GM21367 (cell line): ENCODE data around the gene TPGS1.
A peak's percentile ranks its signal among the peaks of the same experiment; 100 is the strongest.

Source experiments
- ATAC-seq: cut with Tn5 transposase; IDR thresholded peaks from one replicate; pipeline ENCODE4 v1.9.1; 2021; ENCODE audit not compliant: unreplicated experiment

The TPGS1 gene, protein sequence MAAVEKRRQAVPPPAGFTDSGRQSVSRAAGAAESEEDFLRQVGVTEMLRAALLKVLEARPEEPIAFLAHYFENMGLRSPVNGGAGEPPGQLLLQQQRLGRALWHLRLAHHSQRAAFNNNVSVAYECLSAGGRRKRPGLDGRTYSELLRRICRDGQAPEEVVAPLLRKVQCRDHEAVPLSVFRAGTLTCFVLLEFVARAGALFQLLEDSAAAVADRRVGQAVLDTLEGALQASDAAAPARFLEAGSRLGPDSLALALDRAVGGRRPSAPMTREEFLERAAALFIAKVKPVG

DNA sequence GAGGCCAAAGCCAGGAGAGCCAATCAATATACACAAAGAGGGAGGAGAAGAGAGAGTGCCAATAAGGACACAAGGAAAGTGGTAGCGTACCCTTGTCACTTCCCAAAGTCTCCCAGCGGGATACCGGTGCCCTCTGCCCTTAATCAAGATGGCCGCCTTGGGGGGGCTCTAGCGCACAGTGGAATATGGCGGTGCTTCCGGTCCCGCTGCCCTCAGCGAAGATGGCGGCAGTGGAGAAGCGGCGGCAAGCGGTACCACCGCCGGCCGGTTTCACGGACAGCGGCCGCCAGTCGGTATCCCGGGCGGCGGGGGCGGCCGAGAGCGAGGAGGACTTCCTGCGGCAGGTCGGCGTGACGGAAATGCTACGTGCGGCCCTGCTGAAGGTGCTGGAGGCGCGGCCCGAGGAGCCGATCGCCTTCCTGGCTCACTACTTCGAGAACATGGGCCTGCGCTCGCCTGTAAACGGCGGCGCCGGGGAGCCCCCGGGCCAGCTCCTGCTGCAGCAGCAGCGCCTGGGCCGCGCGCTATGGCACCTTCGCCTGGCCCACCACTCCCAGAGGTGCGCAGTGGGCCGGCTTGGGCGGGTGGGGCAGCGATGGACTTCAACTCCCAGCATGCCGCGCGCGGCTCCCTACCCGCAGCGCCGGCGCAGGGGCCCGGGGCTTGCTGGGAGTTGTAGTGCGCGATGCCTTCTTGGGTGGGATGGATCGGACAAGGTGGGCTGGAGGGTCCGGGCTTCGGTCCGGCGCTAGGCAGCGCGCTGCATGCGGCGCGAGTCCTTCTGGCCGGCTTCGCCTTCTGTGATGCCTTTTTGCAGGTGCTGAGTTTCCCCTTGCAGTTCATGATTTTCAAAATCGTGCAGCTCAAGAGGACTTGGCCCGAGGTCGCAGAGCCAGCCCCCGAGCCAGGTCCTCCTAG, at the start of gene TPGS1:
Gene TPGS1, plus strand, starts transcription at position 212 of the 918 bp plus-strand sequence. Its CDS starts 10 bp downstream, at position 222.
- peak; percentile 44 for ATAC-seq

DNA sequence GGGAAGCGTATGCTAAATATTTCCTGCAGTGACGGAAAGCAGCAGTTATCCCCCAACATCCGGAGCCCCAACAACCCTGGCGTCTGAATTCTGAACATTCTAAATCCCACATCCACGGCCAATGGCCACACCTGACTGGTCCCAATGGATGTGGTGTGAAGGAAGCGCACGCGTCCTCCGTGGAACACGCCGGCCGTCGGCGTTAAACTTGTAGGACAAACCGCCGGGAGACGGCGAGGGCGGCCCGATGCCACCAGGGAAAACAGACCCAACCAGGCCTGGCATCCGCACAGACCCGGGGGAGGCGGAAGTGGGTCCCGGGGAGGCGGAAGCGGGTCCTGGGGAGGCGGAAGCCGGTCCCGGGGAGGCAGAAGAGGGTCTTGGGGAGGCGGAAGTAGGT, 49.7 kb upstream of the TPGS1 start:
- no peak for ATAC-seq

DNA sequence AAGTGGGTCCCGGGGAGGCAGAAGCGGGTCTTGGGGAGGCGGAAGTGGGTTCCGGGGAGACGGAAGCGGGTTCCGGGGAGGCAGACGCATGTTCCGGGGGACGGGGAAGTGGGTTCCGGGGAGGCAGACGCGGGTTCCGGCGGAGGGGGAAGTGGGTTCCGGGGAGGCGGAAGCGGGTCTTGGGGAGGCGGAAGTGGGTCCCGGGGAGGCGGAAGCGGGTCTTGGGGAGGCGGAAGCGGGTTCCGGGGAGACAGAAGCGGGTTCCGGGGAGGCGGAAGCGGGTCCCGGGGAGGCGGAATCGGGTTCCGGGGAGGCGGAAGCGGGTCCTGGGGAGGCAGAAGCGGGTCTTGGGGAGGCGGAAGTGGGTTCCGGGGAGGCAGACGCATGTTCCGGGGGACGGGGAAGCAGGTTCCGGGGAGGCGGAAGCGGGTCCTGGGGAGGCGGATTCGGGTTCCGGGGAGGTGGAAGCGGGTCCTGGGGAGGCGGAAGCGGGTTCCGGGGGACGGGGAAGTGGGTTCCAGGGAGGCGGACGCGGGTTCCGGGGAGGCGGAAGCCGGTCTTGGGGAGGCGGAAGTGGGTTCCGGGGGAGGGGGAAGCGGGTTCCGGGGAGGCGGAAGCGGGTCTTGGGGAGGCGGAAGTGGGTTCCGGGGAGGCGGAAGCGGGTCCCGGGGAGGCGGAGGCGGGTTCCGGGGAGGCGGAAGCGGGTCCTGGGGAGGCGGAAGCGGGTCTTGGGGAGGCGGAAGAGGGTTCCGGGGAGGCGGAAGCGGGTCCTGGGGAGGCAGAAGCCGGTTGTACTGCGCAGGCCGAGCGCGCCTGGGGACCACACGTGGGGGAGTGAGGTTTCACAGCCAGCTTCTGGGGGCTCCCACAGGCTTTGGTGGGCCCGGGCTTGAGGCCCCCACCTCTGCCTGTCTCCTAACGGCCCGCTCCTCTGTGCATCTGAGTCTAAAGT, 48.9 kb upstream of the TPGS1 start:
- ATAC-seq, result no peak

DNA sequence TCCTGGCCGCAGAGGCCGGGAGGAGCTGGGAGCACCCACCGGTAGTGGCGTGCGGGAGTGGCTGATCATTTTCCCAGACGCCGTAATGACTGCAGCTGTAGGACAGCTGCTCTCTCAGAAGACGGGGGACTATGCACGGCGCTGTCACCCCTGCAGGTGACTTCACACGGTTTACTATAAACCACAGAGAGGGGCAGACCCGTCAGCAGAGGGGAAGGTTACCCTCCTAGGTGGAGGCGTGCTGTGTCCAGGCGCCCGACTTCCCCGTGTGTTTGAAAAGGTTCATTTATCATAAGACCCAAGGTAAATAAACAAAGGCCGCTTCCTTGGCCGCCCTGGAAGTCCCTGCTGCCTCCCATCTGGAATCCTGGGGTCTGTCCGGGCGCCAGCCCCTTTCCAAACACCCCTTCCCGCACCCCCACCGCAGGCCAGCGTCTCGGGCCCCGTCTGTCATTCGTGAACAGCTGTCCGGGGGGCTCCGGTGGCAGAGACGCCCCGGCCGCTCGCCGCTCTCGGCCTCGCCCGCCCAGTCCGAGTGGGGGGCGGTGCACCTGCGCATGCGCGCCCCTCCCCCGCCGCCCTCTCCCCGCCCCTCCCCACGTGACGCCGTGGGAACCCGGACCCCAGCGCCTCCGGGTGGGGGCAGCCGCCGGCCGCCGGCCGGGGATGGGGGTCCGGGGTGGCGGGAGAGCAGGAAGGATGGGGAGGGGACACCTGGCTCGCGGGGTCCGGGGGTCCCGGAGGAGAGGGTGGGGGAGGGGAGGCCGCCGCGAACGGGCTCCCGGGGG, 47.4 kb upstream of the TPGS1 start:
- ATAC-seq, result no peak

DNA sequence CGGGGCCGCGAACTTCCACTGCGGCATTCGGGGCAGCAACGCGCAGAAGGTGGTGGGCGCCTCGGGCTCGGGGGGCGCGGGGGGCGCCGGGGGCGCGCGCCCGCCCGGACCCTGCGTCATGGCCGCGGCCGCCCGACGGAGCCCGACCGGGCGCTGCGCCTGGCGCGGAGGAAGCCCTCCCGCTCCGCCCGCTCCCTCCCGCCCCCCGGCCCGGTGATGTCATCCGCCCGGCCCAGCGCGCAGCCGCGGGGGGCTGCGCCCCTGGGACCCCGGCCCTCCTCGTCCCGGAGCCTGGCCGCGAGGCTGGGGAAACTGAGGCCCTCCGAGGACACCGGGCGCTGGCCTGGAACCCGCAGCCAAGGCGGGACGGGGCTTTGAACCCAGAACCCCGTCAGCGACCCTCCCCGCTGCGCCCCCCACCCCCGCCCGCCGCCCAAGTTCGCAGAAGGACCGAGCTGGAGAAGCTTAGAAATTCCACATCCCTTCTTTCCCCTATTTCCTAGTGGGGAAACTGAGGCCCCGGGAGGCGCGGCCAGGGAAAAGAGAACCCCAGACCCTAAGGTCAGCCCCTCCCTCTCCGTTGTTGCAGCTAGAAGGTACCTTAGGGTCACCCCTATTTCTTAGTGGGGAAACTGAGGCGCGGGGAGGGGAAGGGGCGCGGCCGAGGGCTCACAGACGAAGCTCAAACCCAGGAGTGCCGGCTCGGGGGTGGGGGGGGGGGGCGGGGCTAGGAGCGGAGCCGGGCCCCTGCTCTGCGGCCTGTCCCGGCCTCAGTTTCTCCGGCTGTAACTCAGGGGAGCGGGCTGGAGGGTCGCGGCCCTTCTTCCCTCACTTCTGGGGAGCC, 46.2 kb upstream of the TPGS1 start, which contains the start of gene SHC2:
Gene SHC2, minus strand, starts transcription at position 157 of the 844 bp plus-strand sequence. Its CDS starts 37 bp downstream, at position 120.
- ATAC-seq, result no peak

DNA sequence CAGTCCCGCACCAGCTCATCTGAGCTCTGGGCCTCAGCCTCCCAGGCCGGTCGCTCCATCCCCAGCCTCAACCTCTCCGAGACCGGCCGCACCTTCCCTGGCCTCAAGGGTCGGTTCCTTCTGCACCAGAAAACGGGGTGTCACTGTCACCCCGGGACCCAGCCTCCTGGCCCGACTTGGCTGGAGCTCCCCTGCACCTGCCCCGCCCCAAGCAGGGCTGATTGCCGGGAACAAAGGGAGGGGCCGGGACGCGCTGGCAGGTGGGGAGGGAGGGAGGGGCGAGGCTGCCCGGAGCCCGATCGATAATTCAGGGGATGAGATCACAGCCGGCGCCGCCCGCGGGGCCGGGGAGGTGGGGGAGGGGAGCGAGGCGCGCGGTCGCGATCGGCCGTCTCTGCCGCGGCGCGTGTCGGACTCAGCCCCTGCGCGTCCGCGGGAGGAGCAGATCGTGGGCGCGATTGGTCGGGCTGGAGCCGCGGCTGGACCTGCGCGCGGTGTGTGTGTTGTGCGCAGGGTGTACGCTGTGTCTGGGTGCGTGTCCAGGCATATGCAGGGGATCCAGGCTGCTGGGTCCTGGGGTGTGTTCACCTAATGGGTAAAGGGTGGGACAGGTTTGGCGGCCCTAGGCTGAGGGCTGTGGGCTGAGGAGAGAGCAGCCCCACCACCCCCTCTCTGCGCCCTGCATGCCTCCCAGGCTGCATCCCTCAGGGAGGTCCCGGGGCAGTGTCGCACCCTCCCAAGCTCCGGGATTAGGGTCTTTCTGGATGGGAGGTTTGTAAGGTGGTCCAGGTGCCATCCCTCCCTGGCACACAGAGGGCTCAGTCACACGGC, 45.4 kb upstream of the TPGS1 start:
- ATAC-seq, result no peak

DNA sequence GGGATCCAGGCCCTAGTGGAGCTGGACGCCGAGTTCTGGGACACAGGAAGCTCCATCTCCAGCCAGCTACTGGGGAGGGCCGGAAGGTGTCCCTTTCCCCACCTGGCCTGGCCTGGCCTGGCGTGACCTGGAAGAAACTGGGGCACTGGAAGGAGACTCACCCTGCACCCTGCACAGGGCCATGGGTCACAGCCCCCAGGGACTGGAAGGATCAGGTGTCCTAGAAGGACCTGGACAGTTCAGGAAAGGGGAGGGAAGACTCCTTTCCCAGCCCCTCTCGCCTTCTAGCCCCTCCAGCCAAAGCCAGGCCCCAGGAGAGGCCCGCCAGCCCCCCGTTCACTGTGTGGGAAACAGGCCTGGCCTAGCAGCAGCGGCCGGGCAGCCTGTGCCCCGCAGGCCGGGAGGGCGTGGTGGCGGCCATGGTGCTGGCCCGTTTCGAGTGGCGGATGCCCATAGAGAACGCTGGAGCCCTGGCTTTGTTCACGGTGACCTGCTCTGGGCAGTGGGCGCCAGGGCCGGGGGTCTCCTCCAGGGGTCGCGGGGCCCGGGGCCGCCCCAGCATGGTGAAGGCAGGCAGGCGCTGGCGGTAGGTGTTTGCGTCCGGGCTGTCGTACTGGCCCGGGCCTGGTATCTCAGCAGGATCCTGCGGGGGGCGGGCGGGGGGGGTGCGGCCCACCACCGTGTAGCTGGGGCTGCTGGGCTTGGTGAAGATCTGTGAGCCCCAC, 43.7 kb upstream of the TPGS1 start:
- ATAC-seq, result no peak

DNA sequence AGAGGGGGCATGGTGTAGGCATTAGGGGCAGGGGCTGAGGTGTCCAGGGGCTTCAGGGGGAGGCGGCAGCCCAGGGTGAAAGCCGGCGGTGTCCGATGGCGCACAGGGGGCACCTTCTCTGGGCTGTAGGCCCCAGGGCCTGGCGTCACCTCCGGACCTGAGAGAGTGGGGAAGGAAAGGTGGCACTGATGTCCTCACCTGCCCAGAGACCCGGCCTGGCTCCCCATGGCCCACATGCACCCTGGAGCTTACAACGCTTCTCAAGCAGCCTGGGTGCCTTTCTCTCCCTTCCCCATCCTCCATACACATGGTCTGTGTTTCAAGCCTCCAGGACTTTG, 43.1 kb upstream of the TPGS1 start:
- no peak for ATAC-seq

DNA sequence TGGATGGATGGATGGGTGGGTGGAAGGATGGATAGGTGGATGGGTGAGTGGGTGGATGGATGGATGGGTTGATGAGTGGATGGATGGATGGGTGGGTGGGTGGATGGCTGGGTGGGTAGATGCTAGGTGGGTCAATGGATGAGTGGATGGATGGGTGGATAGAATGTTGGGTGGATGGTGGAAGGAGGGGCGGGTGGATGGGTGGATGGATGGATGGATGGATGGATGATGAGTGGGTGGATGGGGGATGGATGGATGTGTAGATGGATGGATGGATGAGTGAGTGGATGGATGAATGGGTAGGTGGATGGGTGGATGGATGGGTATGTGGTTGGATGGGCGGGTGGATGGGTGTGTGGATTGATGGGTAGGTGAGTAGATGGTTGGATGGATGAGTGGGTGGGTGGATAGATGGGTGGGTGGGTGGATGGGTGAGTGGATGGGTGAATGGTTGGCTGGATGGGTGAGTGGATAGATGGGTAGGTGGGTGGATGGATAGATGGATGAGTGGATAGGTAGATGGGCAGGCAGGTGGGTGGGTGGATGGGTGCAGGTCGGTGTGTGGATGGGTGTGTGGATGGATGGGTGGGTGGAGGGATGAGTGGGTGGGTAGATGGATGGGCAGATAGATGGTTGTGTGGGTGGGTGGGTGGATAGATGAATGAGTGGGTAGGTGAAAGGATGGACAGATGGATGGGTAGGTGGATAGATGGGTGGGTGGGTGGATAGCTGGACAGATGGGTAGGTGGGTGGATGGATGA, 42.1 kb upstream of the TPGS1 start:
- no peak for ATAC-seq

DNA sequence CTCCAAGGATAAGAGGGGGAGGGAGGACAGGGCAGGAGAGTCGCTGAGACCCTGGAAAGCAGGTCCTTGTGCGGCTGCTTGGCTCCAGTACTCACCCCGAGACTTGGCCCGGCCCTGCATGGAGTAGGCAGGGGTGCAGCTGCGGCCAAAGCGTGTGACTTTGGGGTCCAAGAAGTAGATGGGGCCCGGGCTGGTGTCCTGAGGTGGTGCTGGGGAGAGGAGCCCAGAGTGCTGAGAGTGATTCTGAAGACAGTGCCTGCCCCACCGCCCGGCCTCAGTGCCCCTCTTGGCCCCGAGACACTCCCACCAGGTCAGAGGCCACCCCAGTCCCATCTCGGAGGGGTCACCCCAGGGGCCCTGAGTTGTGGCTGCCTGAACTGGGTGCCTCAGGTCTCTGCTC, 39.7 kb upstream of the TPGS1 start:
- ATAC-seq, result no peak

DNA sequence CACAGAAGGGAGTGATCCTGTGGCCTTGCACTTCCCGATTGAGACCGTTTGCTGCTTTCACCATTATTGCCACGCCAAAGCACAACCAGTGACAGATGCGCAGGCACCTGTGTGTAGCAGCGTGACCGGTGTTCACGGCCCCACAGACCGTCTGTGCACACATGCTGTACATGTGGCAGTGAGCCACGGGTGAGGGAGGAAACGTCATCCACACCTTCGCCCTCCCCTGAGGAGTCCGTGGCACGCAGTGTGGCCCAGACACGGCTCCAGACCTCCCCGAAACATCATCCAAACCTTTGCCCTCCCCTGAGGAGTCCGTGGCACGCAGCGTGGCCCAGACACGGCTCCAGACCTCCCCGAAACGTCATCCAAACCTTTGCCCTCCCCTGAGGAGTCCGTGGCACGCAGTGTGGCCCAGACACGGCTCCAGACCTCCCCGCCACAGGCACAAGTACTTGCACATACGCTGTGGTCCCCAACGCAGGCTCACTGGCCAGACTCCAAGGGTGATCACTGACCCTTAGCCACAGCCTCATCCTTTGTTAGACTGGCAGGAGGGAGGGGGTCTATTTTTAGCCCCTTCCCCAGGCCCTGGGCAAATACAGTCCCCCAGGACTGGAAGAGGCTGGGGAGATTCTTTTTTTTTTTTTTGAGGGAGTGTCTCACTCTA, 38.6 kb upstream of the TPGS1 start:
- ATAC-seq, result no peak

DNA sequence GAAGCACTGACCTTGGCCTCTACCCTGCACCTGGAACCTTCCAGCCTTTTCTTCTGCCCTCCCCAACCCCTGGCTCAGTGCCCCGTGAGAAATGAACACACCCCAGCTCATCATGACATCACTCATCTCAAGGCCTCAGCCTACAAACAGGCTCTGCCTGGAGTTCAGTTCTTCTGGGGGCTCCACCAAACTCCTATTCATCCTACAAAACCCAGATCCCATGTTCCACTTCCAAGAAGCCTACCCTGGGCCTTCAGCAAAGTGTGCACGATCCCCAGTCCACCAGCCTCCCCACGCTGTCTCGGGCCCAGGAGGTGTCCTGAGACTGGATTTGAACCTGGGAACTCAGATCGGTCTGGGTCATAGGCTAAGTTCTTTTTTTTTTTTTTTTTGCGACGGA, 37.5 kb upstream of the TPGS1 start:
- no peak for ATAC-seq

DNA sequence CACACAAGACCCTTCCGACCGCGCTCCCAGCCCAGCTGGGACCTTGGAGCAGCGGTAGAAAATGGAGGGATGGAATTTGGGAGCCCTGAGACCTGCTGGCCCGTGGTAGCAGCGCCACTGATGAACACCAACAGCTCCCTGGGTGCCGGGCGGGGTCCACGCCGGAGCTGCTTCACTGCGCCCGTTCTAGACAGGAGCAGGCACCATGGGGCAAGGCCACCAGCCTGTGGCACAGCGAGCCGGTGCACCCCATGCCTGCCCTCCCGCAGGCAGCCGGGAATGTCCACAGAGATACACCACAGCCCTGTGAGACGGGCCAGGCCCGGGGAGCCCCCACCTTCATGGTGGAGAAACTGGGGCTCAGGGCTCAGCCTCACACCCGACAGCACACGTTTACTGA, 36.6 kb upstream of the TPGS1 start:
- ATAC-seq, result no peak

DNA sequence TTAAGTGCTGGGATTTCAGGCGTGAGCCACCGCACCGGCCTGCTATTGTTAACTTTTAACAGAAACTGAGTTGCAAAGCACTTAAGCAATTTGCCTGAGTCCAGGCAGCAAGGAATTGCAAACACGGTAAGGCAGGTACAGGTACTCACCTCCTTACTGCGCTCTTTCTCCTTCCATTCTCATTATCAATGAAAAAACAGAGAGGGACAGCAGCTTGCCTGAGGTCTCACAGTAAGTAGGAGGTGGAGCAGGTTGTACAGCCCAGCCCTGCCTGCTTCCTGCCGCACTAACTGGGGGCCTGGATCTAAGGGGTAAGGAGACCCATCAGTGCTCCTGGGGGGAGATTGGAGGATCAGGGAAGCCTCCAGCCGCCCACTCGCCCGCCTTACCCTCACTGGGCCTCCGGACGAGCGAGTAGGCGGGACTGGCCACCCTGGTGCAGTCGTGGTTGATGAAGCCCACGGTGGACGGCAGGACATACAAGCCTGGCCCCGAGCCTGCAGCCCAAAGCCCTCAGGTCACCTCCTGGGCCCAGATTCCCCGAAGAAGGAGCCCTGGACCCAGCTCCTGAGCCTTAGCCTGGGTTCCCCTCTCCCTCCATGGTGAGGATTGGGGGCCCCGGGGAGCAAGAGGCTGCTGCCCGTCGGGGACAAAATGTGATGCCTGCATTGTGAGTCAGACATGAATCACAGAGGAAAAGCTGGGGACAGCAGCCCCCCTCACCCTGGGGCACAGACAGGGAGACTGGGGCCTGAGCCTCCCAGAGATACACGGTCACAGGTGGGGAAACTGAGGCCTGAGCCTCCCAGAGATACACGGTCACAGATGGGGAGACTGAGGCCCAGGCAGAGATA, 35.1 kb upstream of the TPGS1 start:
- ATAC-seq, result no peak
